Activated CD4-positive, alpha-beta T cell treated with anti-CD3 and anti-CD28 coated beads, Interleukin-2, amount 50 U/mL, for 16 hours (primary cell): ENCODE results near the gene JOSD1.

Source experiments
- DNase-seq: peaks from one replicate; pipeline ENCODE4 v3.0.0-alpha.2; 2020

JOSD1 gene

DNA sequence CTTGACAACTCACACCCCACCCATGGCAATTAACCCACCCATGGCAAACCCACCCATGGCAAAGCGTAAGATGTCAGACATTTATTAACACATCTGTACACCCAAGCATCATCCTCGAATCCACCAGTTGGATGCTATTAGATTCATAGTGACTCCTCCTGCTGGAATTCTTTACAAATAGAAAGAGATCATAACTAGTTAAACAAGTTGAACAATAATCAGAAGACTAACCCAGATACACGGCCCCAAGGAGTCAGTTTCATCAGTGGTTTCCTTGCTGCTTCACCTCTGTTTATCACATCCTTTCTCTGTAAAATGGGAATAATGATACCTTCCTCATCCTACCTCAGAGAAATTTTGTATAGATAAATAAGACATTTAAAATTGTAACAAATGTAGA, 10.1 kb upstream of the JOSD1 start:
- DNase-seq, result no peak

DNA sequence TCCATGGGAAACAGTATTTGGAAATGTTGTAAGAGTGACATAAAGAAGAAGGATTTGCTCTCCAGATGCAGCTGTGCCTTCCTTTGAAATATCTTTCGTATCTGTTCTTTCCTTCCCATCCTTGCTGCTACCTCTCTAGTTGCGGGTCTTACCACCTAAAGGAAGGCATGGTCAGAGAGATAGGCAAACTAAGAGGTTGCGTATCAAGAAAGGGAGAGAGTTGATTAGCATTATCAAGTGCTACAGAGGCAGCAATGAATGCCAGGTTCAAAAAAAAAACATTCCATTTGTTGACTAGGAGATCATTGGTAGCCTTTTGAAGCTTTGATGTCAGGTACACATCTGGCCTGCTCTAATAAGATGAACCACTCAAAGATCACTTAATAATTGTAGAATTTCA, 9.6 kb upstream of the JOSD1 start:
- no peak for DNase-seq

DNA sequence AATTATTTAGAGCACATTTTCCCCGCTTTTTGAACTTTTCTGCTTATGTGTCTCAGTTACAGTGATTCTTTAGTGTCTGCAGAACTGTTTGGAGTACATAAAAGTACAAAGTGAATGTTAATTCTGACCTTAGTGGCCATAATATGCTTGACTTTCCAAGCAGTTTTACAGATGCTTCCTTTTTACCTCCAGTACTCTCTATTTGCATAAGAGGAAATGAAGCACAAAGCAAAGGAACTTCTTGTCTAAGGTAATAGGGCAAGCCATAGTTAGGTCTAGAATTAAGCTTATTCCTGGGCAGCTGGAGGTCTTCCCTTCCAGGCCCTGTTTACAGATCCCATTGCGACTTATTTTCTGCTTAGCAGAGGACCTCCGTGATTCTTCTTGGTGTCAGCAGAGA, 8.6 kb upstream of the JOSD1 start:
- no peak for DNase-seq

DNA sequence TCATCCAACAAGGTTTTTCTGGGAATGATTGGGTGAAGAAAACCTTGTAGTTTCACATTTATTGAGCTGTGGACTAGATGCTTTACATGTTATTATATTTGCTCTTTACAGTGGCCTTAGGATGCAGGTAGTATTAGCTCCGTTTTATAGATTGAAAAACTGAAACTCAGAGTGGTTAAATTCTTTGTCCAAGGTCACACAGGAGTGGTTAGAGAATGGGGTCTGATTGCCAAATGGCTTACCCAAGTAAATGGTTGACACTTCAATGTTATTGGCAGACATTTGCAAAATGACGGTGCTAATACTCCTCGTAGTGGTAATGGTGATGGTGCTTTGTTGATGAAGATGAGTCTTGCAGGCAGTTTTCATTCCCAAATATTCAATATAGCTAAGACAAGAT, 7.2 kb upstream of the JOSD1 start:
- DNase-seq, result no peak

DNA sequence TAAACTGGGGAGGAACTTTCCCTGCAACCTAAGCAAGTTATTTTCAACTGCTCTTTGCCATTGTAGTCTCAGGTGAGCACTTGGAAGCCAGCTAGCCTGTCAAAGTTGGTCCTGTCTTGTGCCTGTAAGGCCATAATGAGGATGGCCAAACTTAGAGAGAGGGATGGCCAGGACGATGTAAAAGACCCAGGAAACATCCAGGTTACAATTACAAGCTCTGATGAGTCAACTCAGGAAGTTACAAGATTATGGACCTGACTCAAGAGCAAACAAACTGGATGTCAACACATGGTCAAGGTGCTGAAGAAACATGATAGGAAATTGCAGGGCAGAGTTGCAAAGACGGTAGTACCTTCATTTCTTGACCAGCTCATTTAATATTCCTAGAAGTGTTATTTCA, 6.6 kb upstream of the JOSD1 start:
- peak; percentile 49 for DNase-seq

DNA sequence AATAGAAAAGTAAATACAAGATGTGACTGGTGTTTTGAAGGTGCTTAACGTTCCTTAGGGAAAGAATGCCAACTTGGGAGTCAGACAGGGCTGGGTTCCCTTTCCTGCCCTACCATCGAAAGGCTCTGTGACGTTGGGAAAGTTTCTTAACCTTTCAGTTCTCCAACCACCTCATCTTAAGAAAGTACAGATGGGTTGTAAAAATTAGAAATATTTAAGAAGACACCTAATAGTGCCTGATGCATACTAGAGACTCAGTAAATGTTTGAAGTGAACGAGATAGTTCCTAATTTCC, 6.1 kb upstream of the JOSD1 start:
- DNase-seq, result no peak

DNA sequence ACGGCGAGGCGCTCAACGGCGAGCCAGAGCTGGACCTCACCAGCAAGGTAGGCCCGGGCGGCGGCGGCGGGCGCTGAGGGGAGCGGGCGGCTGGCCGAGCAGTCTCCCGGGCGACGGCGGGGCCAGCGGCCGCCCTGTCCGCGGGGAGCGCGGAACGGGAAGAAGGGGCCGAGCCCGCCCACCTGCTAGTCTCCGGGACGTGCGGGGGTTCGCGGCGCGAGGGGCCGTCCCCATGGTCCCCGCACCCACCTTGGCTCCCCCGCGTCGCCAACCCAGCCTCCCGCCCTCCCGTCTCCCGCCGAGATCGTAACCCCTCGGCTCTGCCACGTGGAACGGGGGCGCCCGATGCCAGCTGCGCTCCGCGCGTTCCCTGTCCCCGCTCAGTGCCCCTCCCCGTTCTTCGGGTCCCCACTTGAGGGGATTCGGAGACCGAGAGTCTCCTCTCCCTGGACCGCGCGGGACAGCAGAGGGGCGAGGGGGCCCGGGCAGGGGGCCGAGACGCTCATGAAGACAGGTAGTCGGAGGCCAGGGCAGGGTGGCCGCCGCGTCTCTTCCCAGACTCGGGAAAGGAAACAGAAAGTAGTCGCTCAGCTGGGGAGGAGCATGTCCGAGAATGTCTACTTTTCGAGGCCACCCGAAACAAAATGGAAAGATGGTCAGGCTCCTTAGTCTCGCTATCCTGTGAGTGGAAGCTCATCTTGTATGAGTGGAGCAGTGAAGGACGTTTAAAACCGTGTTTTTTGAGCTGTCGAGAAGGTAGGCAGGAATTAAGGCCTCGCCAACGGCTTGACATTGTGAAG, 5.6 kb upstream of the JOSD1 start:
- peak; percentile 33 for DNase-seq

DNA sequence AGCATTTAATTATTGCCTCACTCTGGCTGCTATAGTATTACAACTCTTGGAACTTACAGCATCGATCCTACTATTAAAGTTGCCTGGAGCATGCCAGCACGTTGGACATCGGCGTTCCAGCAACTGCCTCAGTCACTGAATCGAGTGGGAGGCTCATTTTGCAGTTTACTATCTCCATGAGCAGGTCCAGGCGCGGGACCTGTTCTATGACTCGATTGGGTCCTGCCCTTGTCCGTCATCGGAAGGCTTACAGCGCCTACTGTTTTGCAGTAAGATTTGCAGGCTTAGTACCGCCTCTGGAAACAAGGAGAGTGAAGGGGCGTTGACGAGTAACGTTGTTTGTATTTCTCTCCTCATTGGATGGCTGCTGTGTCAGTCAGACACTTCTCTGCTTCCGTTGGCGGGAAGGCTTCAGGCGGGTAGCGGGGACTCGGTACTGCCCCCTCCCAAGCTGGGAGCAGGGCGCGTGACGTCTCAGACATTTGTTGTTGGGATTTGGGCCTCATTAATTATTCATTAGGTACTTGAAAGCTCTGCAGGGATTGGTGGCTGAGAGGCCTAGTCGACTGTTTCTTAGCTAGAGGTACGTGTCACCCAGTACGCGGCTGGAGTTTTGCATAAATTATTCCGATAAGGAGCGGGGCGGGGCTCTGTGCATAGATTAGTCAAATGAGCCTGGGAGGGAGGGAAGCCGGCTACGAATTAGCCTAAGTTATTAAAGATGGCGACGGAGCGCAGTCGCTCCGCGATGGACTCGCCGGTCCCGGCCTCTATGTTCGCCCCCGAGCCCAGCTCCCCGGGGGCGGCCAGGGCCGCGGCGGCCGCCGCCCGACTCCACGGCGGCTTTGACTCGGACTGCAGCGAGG, 4.7 kb upstream of the JOSD1 start, which contains the start of gene GTPBP1:
Gene GTPBP1 (plus strand): TSS at position 710 of the 866 bp plus-strand sequence. CDS start 12 bp downstream, at position 722.
- peak; percentile 100 for DNase-seq

DNA sequence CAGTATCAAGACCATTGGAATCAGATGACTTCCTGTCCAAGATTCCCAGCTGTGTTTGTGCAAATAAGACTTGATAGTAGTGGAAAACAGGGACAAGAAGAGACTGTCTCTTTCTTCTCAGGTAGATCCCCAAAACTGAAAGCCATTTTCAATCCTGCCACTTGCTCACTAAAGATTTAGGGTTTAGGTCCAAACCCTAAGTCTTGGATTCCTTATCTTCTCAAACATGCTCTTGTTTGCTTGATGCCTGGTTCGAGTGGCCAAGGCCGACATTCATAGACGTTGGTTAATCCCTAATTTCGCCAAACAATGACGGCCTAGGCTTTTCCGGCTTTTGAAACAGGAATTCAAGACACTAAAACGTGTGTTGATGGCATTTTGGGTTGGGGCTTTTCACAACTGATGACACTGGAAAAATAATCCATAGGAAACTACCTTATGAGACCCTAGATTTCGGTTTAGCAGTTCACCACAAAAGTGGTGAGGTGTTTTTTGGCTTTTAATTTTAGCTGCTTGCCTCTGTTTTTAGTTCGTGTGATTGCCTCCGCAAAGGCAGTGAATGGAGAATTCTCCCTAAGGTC, 4.0 kb upstream of the JOSD1 start:
- no peak for DNase-seq

DNA sequence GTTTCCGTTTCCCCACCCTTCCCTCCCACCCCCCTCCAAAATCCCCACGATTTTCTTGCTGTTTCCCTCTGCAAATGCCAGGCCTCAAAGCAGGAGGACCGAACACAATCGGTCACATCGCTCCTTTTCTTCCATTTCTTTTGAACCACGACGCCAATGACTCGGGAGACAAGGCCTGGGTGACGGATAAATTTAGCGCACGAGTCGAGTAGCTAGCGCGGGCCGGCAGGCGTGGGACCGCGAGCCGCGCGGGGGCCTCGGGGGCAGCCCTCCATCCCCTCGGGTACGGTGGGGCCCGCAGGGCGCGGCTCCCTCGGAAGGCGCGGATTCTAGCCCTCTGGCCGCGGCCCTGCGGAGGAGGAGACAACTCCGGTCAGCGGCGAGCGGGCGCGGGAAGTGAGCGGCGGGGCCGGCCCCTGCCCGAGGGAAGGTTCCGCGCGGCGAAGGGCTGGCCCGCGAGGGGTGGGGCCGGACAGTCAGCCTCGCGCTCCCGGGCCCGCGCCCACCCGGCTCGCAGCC, 414 bp downstream of the JOSD1 start:
- DNase-seq, result no peak

DNA sequence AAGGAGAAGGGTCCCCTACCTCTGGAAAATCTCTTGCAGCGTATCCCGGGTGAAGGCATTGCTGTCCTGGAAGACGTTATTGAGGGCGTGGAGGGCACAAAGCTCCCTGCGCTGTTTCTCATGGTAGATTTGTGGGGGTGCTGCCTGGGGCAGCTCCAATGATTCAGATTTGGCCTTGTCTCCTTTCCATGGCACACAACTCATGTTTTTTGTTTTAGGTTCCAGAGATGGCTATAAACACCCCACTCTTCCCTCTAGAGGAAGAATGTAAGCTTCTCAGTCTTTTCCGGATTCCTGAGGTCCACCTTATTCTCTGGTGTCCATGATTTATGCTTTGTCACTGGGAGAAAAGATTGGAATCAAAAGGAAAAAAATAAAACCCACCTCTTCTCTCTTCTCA, 959 bp downstream of the JOSD1 start:
- no peak for DNase-seq

DNA sequence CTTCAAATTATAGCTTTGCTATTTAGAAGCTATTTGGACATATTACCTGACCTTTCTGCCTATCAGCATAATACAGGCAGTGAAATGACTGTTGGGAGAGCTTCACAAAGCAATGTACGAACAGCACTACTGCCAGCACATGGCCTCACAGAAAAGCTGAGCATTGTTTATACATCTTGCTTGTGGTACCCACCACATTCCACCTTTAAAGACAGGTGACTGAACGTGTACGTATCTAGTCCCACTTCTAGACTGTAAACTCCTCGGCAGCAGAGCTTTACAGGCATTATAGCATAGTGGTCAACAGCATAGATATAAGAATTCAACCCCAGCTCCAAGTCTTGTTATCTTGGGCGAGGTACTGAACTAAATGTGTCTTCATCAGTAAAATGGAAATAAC, 1.6 kb downstream of the JOSD1 start:
- DNase-seq, result no peak

DNA sequence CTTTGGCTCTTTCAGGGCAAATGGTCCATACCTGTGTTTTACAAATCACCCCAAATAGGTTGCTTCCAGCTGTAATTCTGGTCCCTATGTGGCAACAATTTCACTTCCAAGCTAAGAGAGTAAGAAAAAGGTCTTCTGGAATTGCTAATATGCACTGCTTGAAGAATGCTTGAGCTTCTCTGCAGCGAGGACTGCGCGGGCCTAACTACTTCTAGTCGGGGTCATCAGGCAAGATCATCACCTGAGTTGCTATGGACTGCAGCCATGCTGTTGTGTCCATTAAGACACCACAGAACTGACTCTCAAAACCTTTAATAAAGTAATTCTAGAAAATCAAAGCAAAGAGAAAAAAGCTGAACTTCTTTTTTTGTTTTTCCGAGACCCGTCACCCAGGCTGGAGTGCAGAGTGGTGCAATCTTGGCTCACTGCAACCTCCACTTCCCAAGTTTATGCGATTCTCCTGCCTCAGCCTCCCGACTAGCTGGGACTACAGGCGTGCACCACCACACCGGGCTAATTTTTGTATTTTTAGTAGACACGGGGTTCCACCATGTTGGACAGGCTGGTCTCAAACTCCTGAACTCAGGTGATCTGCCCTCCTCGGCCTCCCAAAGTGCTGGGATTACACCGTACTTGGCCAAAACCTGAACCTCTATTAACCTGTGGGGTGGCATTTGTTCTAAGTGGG, 2.2 kb downstream of the JOSD1 start:
- no peak for DNase-seq

DNA sequence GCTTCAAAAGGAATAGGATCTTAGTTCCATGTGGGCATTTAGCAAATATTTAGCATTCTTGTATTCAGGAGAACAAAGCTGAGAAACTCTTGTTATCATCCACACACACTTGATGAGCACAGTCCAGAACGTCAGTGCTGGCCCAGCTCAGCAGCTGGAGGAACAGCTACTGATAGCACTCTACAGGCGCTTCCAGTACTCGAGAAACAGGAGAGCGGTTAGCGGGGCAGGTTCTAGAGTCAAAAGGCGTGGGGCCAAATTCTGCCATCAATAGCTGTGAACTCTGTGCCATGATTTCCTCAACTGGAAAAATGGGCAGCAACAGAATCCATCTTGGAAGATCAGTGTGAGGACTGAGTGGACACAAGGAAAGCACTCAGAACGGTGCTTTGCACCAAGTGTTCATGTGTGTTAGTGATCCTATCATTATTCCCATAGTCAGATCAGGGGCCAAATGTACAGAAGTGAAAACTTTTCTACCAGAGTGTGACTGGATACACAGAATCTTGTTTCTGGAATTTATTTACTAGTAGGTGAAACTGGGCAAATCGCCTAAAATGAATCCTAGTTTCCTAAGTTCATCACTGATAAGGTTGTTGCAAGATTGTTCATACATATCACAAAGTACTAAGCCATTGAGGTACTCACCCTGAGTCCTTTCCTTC, 3.2 kb downstream of the JOSD1 start:
- DNase-seq, result no peak

DNA sequence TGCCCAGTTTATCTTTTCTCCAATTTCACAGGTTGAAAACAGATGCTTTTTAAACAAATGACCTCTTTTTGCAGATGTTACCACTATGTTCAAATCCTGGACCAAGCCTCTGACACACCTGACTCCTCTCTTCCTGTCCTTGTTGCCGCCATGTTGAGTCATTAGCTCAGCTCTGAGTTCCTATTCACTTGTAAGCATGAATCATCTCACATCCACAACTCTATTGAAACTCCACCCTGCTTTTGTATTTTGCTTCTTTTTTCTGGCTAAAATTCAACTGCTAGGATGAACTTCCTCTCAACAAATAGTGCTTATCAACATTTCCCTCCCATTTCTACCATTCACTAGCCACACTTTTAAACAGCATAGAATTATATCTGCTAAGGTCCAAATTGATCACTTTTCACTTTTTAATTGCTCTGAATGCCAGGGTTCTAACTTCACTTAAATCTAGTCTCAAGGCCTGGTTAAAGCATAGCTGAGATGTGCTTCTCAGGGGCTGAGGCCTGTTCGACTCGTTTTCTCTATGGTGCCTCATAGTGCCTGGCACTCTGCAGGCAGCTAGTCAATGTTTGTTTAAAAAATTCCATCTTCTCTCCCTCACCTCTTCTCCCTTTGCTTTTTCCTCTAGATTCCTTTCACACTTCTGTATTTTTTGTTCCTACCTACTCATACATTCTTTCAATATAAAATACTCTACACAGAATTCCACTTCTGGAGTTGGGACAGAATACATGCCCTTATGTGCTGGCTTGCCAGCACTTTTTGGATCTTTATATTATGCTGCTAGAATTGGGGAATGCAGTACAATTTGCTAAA, 3.9 kb downstream of the JOSD1 start:
- peak; percentile 76 for DNase-seq

DNA sequence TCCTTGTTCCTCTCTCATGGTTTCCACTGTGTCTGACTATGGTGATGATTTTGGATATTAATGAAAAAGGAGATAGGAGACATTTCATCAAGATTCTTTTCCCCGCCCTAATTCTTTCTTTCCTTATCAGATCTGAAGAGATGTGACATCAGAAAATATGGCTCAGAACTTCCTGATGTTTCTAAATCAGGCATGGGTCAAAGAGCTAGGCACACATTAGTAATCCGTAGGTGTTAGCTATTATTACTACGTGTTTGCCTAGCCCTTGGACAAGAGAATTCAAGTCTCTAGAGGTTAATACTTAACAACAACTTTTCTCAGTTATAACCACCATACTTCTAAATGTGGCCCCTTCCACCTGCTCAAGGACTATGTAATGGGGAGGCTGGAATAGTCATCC, 5.8 kb downstream of the JOSD1 start:
- DNase-seq, result no peak

DNA sequence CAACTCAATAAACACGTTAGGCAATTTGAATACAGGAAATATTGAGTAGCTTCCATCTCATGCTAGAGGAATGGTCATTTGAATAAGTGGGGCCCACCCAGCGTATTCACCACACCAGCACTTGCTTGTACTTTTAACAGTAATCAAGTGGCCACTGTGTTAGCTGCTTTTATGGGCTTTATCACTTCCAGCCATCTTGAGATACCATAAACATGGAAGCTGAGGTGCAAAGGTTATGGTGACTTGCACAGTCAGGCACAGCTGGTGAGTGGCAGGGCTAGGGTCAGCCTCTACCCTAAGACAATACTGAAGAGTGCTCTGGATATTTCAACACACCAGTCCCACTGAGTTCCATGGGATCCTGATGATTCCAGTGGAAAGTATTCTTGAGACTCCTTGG, 6.7 kb downstream of the JOSD1 start:
- DNase-seq, result no peak

DNA sequence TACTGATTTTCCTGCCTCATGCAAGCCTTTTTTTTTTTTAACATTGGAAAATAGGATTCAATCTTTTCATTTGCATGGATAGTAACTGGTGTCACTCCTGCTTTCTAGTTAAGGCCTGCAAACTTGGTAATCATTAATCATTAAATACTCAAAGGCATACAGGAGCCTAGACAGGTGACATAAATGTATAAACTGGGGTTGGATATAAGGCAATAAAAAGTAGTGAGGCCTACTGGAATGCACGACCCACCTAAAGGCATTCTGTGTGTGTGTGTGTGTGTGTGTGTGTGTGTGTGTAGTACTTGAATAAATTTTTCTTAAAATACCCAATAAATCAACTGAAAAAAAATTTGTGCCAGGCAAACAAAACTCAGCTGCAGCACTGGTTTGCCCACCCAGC, 11.1 kb downstream of the JOSD1 start:
- DNase-seq, result no peak

DNA sequence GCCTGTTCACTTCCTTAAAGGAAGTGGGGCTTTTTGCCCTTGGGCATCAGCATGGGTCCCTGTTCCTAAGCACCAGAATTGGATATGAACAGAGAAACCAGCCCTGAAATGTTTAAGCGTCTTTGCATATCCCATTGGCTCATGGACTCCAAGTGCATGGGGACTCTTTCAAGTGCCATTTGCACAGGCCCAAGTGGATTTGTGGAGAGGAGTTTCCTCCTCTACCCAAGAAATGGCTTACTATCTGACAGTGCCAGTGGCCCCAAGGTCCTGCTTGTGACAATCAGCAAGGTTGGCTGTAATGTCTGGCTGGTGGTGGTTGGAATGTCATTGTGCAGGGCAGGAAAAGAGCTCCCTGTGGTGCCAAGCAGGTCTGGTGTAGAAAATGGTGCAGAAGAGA, 15.0 kb downstream of the JOSD1 start:
- DNase-seq, result no peak

DNA sequence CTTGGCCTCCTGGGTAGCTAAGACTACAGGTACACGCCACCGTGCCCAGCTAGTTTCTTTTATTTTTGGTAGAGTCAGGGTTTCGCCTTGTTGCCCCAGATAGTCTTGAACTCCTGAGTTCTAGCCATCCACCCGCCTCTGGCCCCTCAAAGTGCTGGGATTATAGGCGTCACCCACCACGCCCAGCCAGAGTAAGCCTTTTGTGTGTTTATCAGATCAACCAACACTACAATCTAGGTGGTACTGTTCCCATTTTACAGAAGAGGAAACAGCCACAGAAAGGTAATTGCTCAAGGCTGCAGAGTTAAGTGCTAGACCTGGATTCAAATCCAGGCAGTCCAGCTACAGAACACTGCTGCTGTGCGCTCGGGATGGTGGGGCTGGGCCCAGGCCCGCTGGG, 15.8 kb downstream of the JOSD1 start:
- DNase-seq, result no peak

DNA sequence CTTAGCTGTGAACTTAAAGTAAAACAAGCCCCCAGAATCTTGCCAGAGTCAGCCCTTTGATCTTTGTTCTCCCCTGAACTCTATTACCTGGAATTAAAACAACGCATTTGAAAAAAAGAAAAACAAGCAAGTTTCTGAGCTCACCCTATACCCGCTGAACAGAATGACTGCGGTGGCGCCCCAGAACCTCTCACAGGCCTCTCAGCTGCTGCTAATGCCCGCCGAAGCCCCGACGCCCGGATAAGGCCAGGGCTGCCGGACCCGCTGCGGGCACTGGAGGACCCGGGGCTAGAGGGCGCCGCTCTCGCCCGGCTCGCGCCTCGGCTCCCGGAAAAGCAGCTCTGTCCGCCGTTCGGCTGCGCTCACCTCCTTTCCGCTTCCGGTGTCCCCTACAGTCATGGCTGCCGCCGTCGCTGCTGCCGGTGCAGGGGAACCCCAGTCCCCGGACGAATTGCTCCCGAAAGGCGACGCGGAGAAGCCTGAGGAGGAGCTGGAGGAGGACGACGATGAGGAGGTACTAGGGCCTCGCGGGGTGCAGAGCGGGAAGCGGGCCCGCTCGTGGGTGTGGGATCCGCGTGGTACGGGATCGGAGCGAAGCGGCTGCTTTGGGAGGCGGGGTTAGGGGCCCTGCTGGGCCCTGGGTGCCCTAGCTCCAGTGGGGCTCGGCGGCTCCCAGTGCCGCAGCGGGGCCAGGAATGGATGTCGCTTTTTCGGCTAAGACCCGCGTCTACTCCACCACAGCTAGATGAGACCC, 19.0 kb downstream of the JOSD1 start, which contains the start of gene TOMM22:
Gene TOMM22 (plus strand): TSS at position 376 of the 754 bp plus-strand sequence. CDS start 22 bp downstream, at position 398.
- peak; percentile 92 for DNase-seq
